Astrocyte (in vitro differentiated cells and primary cell): ENCODE data around the gene MRNIP. TPM values are rescaled to one million over a fixed set of nuclear protein-coding genes. Genes with fewer than 3 reads are reported as not detected.

Source experiments
- DNase-seq: peaks from one replicate; pipeline ENCODE4 v3.0.0-alpha.2; 2010; ENCODE audit warnings: low read depth
- FAIRE-seq: peaks from 2 replicates; lab custom pipeline; 2011; peaks lifted over from hg19 to GRCh38; lab: Jason Lieb, UNC
- H2AFZ ChIP-seq: 2 replicates; pipeline ENCODE4 v1.6.0; 2012; ENCODE audit warnings: low read depth, low read length, inconsistent platforms
- H3K27ac ChIP-seq: 2 replicates; pipeline ENCODE4 v1.5.1; 2011; ENCODE audit warnings: low read depth, low read length, inconsistent platforms
- H3K27me3 ChIP-seq: 2 replicates; pipeline ENCODE4 v1.6.0; 2011; ENCODE audit warnings: low read length, inconsistent platforms; ENCODE audit not compliant: insufficient read depth
- H3K36me3 ChIP-seq: 2 replicates; pipeline ENCODE4 v1.5.1; 2011; ENCODE audit warnings: low read length, inconsistent platforms; ENCODE audit not compliant: insufficient read depth
- H3K4me1 ChIP-seq: 2 replicates; pipeline ENCODE4 v1.5.1; 2011; ENCODE audit warnings: low read length, inconsistent platforms; ENCODE audit not compliant: insufficient read depth
- H3K4me2 ChIP-seq: 2 replicates; pipeline ENCODE4 v1.6.0; 2012; ENCODE audit warnings: low read length, inconsistent platforms
- H3K4me3 ChIP-seq: 2 replicates; pipeline ENCODE4 v1.5.1; 2011; ENCODE audit warnings: low read depth, mild to moderate bottlenecking, low read length, inconsistent platforms; ENCODE audit not compliant: insufficient read depth
- H3K79me2 ChIP-seq: 2 replicates; pipeline ENCODE4 v1.6.0; 2012; ENCODE audit warnings: mild to moderate bottlenecking, low read length, inconsistent platforms; ENCODE audit not compliant: insufficient read depth
- H3K9ac ChIP-seq: 2 replicates; pipeline ENCODE4 v1.6.0; 2012; ENCODE audit warnings: mild to moderate bottlenecking, low read length, inconsistent platforms
- H3K9me3 ChIP-seq: 2 replicates; pipeline ENCODE4 v1.5.1; 2012; ENCODE audit warnings: low read depth, mild to moderate bottlenecking, low read length, inconsistent platforms; ENCODE audit not compliant: insufficient read depth
- H4K20me1 ChIP-seq: 2 replicates; pipeline ENCODE4 v1.6.0; 2012; ENCODE audit warnings: low read length, inconsistent platforms; ENCODE audit not compliant: insufficient read depth
- H3K27ac Mint-ChIP-seq: one replicate; pipeline ENCODE4 v1.8.0; 2021; ENCODE audit warnings: mild to moderate bottlenecking, mixed read lengths; ENCODE audit not compliant: unreplicated experiment
- H3K27me3 Mint-ChIP-seq: one replicate; pipeline ENCODE4 v1.8.0; 2021; ENCODE audit warnings: low read depth, mixed read lengths; ENCODE audit not compliant: unreplicated experiment
- H3K36me3 Mint-ChIP-seq: one replicate; pipeline ENCODE4 v1.8.0; 2021; ENCODE audit warnings: low read depth, mixed read lengths; ENCODE audit not compliant: unreplicated experiment
- H3K4me1 Mint-ChIP-seq: one replicate; pipeline ENCODE4 v1.8.0; 2021; ENCODE audit warnings: low read depth, mixed read lengths; ENCODE audit not compliant: unreplicated experiment
- H3K4me3 Mint-ChIP-seq: one replicate; pipeline ENCODE4 v1.8.0; 2021; ENCODE audit warnings: mild to moderate bottlenecking, moderate library complexity, mixed read lengths; ENCODE audit not compliant: unreplicated experiment
- H3K9me3 Mint-ChIP-seq: one replicate; pipeline ENCODE4 v1.8.0; 2021; ENCODE audit warnings: mild to moderate bottlenecking, mixed read lengths; ENCODE audit not compliant: unreplicated experiment
- EZH2 ChIP-seq: IDR thresholded peaks from 2 replicates; pipeline ENCODE4 v1.6.1; 2012; ENCODE audit warnings: mild to moderate bottlenecking, low read length, inconsistent platforms; ENCODE audit not compliant: insufficient read depth
- total RNA-seq: library from RNA; stranded (reverse); gene quantifications from 2 replicates; pipeline ENCODE4 v1.2.1, GENCODE V29; 2021
- TF ChIP-seq, protein P1 (sequence below): IDR thresholded peaks from 2 replicates; pipeline ENCODE4 v1.5.1; 2011; ENCODE audit warnings: low read depth, mild to moderate bottlenecking, inconsistent platforms, low read length, moderate library complexity; ENCODE audit not compliant: insufficient read depth

The MRNIP gene
- total RNA-seq, 1 donor from 2014 or later = 20.7 TPM

DNA sequence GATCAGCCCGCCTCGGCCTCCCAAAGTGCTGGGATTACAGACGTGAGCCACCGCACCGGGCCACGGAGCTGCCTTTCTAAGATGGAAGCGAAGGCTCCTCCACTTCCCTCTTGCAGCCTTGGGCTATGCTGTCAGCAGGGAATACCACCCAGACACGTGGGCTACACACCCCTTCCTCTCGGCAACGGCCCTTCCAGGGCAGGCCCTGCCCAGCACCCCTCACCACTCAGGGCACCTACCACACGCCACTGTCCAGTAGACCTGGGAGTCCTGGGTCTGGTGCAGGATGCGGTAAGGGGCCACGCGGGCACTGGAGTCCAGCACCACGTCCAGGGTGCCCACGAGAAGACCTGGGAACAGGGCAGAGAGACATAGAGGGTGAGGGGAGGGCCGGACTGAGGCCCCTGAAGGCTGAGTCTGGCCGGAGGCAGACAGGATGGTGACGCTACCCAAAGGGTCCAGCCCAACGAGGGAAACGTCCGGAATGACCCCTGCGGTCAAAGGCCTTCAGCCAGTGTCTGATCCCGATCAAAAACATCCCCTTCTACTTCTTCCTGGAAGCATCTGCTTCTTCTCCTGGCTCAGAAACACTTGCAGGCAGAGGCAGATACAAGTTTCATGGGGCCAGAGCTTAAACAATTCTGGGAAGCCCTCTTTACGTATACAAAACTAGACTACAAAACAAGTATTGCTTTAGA, 46.0 kb upstream of the MRNIP start:
- DNase-seq (no peak), FAIRE-seq (no peak)
- H3K9ac ChIP-seq = no peak overlapping the region
- Mint-ChIP-seq H3K27ac (no peak overlapping the region), H3K27me3 (peaks cover under 1% of the 10 kb centered on the region), H3K36me3 (peaks cover 3% of the 10 kb centered on the region), H3K4me3 (no peak overlapping the region), H3K4me1 (peaks cover 3% of the 10 kb centered on the region), H3K9me3 (no peaks in the 10 kb centered on the region)
- H3K4me2 ChIP-seq = no peak overlapping the region
- H2AFZ ChIP-seq = no peak overlapping the region
- peaks cover 62% of the 10 kb centered on the region for H4K20me1 ChIP-seq
- TF ChIP-seq, protein P1, sequence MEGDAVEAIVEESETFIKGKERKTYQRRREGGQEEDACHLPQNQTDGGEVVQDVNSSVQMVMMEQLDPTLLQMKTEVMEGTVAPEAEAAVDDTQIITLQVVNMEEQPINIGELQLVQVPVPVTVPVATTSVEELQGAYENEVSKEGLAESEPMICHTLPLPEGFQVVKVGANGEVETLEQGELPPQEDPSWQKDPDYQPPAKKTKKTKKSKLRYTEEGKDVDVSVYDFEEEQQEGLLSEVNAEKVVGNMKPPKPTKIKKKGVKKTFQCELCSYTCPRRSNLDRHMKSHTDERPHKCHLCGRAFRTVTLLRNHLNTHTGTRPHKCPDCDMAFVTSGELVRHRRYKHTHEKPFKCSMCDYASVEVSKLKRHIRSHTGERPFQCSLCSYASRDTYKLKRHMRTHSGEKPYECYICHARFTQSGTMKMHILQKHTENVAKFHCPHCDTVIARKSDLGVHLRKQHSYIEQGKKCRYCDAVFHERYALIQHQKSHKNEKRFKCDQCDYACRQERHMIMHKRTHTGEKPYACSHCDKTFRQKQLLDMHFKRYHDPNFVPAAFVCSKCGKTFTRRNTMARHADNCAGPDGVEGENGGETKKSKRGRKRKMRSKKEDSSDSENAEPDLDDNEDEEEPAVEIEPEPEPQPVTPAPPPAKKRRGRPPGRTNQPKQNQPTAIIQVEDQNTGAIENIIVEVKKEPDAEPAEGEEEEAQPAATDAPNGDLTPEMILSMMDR = no peak
- no peak for TF ChIP-seq EZH2
- H3K36me3 ChIP-seq = peaks cover 9% of the 10 kb centered on the region
- no peaks in the 10 kb centered on the region for H3K9me3 ChIP-seq
- H3K4me3 ChIP-seq = no peak overlapping the region
- no peaks in the 10 kb centered on the region for H3K4me1 ChIP-seq
- H3K27ac ChIP-seq = no peak overlapping the region
- H3K79me2 ChIP-seq = peaks cover 65% of the 10 kb centered on the region
- no peaks in the 10 kb centered on the region for H3K27me3 ChIP-seq

DNA sequence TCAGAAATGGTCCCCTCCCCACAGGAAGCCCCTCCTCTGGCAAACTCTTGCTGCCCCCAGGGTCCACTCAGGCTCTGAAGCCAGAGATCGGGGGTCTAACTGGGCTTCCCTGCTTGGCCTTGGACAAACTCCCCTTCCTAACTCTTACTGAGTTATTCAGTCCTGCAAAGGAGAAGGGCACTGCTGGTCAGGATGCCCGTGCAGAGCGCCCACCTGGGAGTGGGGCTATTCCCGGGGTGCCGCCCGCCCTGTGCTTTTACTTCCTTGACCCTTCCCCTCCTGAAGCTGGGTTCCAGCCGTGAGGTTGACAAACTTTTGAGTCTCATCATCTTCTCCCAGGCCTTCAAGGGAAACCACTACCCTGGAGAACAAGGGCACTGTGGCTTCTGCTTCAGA, 44.1 kb upstream of the MRNIP start:
- H4K20me1 ChIP-seq = peaks cover 70% of the 10 kb centered on the region
- H3K4me3 Mint-ChIP-seq = no peak overlapping the region
- H3K36me3 Mint-ChIP-seq = peaks cover 11% of the 10 kb centered on the region
- H3K27ac ChIP-seq = no peak overlapping the region
- no peak overlapping the region for H2AFZ ChIP-seq
- H3K27ac Mint-ChIP-seq = no peak overlapping the region
- no peak overlapping the region for H3K9ac ChIP-seq
- no peaks in the 10 kb centered on the region for H3K9me3 Mint-ChIP-seq
- no peak overlapping the region for H3K4me3 ChIP-seq
- no peaks in the 10 kb centered on the region for H3K27me3 ChIP-seq
- no peaks in the 10 kb centered on the region for H3K27me3 Mint-ChIP-seq
- peaks cover 19% of the 10 kb centered on the region for H3K36me3 ChIP-seq
- peaks cover 3% of the 10 kb centered on the region for H3K4me1 Mint-ChIP-seq
- no peak overlapping the region for H3K4me2 ChIP-seq
- TF ChIP-seq, protein P1 = no peak
- TF ChIP-seq EZH2 = no peak
- H3K9me3 ChIP-seq = no peaks in the 10 kb centered on the region
- FAIRE-seq = no peak
- no peak for DNase-seq
- peaks cover 62% of the 10 kb centered on the region for H3K79me2 ChIP-seq
- no peaks in the 10 kb centered on the region for H3K4me1 ChIP-seq
